IPS DF 19.7 (cell line): ENCODE data around the gene CDK14.
"Not testable (repeated sequence)": the region's sequence is repeated elsewhere in the genome, so short reads cannot be mapped to it uniquely, and the experiment has no call there.

Experiments used
- DNase-seq: peaks from one replicate; pipeline ENCODE4 v3.0.0-alpha.2; 2013; ENCODE audit warnings: low read depth, low spot score

CDK14 gene

DNA sequence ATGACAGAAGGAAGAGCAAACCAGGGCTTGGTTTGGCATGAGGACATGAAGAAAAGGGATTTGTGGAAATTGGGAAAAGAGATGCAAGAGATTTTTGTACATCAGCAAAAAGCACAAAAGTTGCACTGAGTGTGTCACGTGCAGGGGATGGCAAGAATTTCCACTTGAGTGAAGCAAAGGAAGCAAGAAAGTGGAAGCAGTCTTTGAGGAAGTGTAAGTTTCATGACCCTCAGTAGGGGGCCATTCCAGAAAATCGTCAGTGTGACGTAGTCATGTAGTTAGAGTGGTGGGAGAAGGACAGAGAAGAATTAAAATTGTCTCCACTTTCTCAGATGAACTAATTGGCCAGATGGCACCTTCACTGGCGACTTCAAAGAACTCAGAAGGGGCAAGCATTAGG, 544.9 kb downstream of the CDK14 start:
- DNase-seq, result no peak

DNA sequence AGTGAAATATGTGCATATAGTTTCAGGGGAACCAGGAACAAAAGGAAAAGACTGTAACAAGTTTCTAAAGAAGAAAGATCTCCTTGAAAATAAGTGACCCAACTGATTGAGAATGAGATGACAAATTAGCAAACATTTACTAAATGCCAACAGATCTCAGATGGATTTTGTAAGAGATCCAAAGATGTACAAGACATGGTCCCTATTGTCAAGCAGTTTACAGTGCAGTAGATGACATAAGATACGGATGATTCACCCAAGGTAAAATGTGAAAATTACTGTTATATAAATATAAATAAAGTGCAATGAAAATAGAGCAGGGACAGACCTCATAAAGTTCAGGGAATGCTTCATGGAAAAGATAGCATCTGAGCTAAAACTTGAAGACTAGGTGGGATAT, 546.6 kb downstream of the CDK14 start:
- no peak for DNase-seq

- no peak for DNase-seq
Observed at GRCh38 chr7:91149341-91150246, 553.5 kb downstream of the CDK14 start.

DNA sequence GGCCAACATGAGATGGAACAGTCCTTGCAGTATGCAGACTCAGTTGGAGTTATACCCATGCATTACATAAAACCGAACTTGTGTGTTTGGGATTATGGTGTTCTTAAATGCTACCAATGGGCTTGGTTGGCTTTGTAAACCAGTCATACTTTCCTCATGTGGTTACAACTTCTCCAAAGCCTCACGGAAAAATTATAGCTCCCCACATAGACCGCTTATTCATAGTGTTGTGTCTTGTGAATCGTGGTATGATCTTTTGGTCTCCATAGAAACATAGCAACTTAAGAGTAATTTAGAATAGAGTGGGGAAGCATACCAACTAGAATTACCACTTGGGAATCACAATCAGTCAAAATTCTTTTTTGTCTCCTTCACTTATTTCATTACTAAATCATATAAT, 555.8 kb downstream of the CDK14 start:
- no peak for DNase-seq

- DNase-seq, result no peak
Observed at GRCh38 chr7:91156316-91157185, 560.4 kb downstream of the CDK14 start.

- DNase-seq, result no peak
Observed at GRCh38 chr7:91157579-91158320, 561.6 kb downstream of the CDK14 start.

- DNase-seq, result no peak
Observed at GRCh38 chr7:91162436-91162835, 566.3 kb downstream of the CDK14 start.

- no peak for DNase-seq
Observed at GRCh38 chr7:91164506-91164905, 568.4 kb downstream of the CDK14 start.

GRCh38 chr7:91165006-91165845, 569.1 kb downstream of the CDK14 start:
- no peak for DNase-seq

DNA sequence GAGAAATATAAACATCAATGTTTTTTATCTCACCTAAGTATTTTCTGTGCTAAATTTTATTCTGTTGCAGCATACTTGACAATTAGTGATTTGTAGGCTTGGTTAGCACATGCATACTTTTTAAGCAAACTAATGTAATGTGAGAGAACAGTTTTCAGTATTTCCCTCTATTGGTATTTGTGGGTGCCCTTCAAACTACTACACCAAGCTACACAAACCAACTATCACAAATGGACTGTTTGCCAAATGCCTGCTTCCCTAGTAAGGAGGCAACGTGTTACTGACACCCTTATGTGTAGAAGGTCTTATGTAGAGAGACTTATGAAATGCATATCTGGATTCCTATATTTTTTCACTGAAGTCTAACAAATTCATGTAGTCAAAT, 569.7 kb downstream of the CDK14 start:
- DNase-seq, result no peak

DNA sequence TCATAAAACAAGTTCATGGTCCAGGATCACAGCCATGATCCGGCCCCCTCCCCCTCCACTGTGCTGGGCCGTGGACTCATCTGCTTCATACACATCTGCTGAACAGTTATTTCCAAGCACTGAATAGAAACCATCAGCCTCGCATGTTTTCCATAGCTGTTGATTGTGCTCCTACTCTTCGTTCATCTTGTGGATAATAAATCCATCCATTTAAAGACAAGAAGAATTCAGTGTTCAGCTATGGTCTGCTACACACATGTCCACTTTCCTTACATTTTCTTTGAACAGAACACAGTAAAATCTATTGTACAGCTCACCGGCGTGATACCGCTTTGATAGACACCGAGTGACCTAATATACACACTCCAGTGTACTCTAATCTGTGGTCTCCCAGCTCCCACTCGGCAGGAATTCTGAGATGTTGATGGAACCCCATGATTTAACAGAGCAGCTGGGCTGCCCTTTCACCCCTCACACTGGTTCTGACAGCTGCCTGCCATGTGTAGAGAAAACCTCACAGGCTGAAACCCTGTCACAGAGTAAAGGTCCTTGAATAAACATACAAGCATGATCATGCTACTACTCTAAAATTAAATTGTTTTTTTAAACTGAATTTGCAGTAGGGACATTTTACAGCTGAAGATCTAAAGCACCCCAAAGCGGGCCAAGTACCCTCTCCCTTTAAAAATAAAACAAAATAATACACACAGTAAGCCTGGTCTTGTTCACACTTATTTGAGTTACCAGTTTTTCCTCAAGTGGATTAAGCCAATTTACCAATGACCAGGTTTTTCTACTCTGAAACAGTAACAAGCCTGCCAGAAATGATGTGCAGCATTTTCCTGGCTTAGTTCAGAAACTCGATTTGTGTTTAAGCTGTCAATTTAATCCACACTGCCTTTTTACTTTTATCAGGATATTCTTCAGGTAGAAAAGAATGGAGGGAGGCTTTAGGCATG, 573.0 kb downstream of the CDK14 start:
- no peak for DNase-seq

DNA sequence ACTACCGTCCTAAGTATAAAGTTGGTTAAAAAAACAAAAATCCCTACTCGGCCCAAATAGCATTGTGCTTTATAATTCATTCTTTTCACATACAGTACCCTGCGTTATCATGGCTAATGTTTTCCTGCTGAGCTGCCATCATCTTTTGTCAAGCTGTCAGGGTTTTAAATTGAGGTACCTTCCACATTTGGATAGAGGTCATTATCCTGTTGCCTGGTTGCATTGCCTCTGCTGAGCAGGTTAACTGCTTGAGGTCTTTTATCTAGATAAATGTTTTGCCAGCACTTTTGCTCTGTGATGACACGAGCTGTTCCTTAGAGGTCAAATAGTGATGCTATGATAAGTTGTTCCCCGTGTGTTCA, 573.7 kb downstream of the CDK14 start:
- no peak for DNase-seq

- not testable (repeated sequence) for DNase-seq
Observed at GRCh38 chr7:91173265-91173664, 577.1 kb downstream of the CDK14 start.

DNA sequence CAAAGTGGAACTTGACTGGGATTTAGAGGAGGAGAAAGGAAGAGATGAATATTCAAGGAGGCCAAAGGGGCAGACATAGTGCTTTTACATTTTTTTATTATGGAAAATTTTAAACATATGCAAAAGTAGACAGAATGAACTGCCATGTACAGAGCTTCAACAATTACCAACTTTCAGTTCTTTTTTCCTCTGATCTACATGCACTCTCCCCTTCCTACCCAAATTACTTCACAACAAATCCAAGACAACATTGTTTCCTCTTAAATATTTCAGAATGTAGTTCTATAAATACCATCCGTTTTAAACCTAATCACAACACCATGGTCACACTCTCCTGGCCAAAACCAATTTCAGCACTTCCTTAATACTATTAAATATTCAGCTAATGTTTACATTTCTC, 584.6 kb downstream of the CDK14 start:
- DNase-seq, result no peak

- DNase-seq, result no peak
Observed at GRCh38 chr7:91181949-91182348, 585.8 kb downstream of the CDK14 start.

DNA sequence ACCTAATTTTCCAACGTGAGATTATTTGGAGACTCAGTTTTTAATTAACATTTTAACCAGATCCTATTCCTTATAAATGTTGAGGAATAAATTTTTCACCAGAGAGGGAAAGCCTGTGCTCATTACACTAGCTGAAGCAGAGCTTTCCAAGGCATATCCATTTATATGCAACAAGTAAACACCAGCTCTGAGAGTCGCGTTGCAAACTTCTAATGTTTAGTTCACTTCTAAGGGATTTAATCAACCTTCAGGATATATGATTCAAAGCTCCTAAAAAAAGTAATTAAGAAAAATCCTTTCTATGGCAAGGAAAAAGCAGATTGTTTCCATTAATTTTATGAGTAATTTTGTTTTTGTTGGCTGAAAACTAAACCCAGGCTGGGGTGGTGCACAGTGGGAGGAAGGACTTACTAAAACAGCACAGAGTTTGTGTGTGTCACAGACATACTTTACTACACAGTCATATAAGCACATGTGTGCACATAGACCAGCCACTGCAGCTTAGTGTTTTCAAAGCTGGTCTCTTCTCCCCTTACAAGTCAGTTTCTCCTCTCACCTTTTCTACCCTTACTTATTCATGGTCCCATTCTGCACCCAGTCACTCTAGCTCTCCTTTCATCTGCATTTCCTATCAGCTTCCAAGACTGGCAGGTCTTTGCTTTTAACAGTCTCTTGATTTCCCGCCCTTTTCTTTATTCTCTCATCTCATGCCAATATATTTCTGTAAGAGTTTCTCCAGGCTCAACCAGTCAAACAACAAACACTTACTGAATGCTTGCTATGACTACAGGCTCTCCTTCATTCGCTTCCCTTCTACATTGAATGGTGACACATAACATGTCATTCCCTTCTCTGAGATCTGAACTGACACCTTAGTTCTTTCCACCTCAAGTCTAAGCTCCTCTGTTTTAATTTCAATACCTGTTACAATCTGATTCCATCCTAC, 587.0 kb downstream of the CDK14 start:
- DNase-seq, result no peak

- no peak for DNase-seq
Observed at GRCh38 chr7:91185771-91186170, 589.6 kb downstream of the CDK14 start.

DNA sequence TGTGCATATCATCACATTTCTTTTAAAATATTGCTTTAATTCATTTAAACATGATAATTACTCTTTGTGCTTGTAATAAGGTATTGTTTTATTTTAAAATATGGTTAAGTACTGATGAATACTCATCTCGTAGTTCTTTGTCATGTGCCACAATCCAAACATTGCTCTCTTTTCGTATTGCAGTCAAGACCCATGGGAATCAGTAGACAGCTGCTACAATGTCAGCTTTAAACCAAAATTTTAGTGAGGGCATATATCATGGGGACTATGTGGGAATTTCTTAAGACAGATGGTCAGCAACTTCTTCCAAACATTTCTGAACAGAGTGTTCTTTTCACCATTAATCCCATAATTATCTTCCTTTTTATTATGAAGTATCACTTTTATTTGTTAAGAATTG, 590.9 kb downstream of the CDK14 start:
- no peak for DNase-seq

DNA sequence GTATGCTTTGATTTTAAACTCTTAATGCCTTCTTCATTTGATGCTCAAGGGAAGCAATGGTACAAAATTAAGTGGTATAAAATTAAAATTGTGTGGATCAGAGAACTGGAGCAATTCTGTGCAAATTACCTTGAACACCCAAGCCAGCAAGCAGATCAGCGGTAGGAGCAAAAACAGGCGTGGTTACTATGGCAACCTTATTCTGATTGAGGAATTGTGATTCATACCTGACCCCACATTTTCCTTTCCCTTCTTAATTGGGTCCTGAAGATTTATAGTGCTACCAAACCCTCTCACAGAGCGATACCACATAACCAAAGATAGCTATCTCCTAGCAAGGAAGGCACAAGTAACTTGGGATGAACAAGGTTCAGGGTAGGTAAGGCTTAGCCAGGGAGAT, 595.6 kb downstream of the CDK14 start:
- no peak for DNase-seq
